T-helper 2 cell treated with Interferon-gamma antibody and Interleukin-4, amounts not matched to agents 5 μg/mL and 100 μg/mL, for 36 hours (primary cell): ENCODE data around the gene SPATA16.
"Not testable (repeated sequence)": the region's sequence is repeated elsewhere in the genome, so short reads cannot be mapped to it uniquely, and the experiment has no call there.

Experiments
- DNase-seq: peaks from one replicate; pipeline ENCODE4 v3.0.0; 2021; ENCODE audit warnings: low spot score
- H3K27ac Mint-ChIP-seq: one replicate; pipeline ENCODE4 v1.8.0; 2021; ENCODE audit warnings: mild to moderate bottlenecking, mixed read lengths
- H3K27me3 Mint-ChIP-seq: one replicate; pipeline ENCODE4 v1.8.0; 2021; ENCODE audit warnings: low read depth, mixed read lengths
- H3K36me3 Mint-ChIP-seq: one replicate; pipeline ENCODE4 v1.8.0; 2021; ENCODE audit warnings: low read depth, mixed read lengths
- H3K4me1 Mint-ChIP-seq: one replicate; pipeline ENCODE4 v1.8.0; 2021; ENCODE audit warnings: low read depth, mixed read lengths
- H3K4me3 Mint-ChIP-seq: one replicate; pipeline ENCODE4 v1.8.0; 2022; ENCODE audit warnings: mild to moderate bottlenecking, moderate library complexity, mixed read lengths
- H3K9me3 Mint-ChIP-seq: one replicate; pipeline ENCODE4 v1.8.0; 2021; ENCODE audit warnings: mixed read lengths

Gene SPATA16

GRCh38 chr3:172981407-172981983 lies 159.5 kb downstream of the SPATA16 start:
- H3K36me3 Mint-ChIP-seq: no peaks in the 10 kb centered on the region
- DNase-seq: no peak
- H3K4me1 Mint-ChIP-seq: no peaks in the 10 kb centered on the region
- H3K27ac Mint-ChIP-seq: no peak overlapping the region
- H3K4me3 Mint-ChIP-seq: no peak overlapping the region
- no peaks in the 10 kb centered on the region for H3K27me3 Mint-ChIP-seq
- no peaks in the 10 kb centered on the region for H3K9me3 Mint-ChIP-seq

GRCh38 chr3:172980849-172981248 lies 160.2 kb downstream of the SPATA16 start:
- H3K9me3 Mint-ChIP-seq: no peaks in the 10 kb centered on the region
- H3K4me1 Mint-ChIP-seq: no peaks in the 10 kb centered on the region
- H3K36me3 Mint-ChIP-seq: no peaks in the 10 kb centered on the region
- H3K27me3 Mint-ChIP-seq: no peaks in the 10 kb centered on the region
- H3K27ac Mint-ChIP-seq: no peak overlapping the region
- no peak overlapping the region for H3K4me3 Mint-ChIP-seq
- DNase-seq: no peak

DNA sequence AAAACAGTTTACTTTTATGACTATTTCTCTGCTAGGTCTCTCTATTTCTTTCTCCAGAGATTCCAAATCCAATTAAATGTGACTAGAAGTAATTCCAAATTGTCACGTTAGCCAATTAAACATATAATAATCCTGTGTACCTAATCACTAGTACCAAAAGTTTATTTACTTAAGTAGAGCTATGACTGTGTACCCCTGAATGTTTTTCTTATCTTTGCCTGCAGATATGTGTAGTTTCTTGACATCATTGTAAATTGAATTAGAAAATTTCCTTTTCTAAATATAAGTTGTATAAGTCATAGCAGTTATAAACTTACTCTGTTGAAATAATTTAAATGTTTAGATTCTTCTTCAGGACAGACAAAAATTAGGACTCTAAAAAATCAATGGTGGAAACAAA lies 163.3 kb downstream of the SPATA16 start:
- H3K4me1 Mint-ChIP-seq: no peaks in the 10 kb centered on the region
- DNase-seq: no peak
- H3K36me3 Mint-ChIP-seq: no peaks in the 10 kb centered on the region
- H3K27ac Mint-ChIP-seq: no peak overlapping the region
- no peaks in the 10 kb centered on the region for H3K27me3 Mint-ChIP-seq
- no peak overlapping the region for H3K4me3 Mint-ChIP-seq
- H3K9me3 Mint-ChIP-seq: no peaks in the 10 kb centered on the region

- Mint-ChIP-seq H3K4me1 (no peaks in the 10 kb centered on the region), H3K36me3 (no peaks in the 10 kb centered on the region), H3K4me3 (no peak overlapping the region), H3K9me3 (no peaks in the 10 kb centered on the region), H3K27me3 (no peaks in the 10 kb centered on the region), H3K27ac (no peak overlapping the region)
- no peak for DNase-seq
Measured at GRCh38 chr3:172974969-172975368, 166.1 kb downstream of the SPATA16 start.

DNA sequence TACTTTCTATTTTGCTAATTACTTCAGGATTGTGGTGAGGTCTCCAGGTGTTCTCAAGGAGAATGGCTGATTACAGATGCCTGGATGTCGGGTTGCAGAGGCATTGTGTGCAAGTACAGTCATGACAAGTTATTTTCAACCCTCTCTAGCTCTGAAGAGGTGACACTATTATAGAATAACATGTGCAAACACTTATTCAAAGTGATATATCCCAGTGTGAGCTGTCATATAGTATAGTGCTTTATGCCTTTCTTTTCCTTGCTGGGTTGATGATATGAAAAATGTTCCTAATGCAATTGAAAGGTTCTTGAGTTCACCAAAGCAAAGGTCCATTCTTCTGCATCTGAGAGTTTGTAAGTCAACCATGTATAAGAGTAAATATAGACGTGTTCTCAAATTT lies 167.2 kb downstream of the SPATA16 start:
- Mint-ChIP-seq H3K4me1 (no peaks in the 10 kb centered on the region), H3K27ac (no peak overlapping the region), H3K9me3 (no peaks in the 10 kb centered on the region), H3K4me3 (no peak overlapping the region), H3K36me3 (no peaks in the 10 kb centered on the region), H3K27me3 (no peaks in the 10 kb centered on the region)
- no peak for DNase-seq

DNA sequence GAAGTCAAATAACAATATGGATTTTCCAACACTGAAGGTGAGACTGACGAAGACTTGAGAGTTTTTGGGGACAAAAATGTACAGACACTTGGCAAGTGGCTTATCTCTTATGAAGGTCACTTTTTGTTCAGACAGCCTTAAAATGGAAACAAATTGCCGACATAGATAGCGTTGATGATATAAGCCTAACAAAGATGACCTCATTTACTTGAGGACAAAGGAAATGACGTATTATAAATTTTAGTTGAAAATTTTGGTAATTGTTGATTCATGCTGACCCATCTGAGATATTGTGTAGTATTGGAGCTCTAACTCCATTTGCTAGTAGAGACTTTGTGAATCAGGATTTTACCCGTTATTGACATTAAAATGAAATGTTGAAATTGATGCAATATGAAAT lies 168.3 kb downstream of the SPATA16 start:
- H3K36me3 Mint-ChIP-seq: no peaks in the 10 kb centered on the region
- H3K4me3 Mint-ChIP-seq: no peak overlapping the region
- H3K27me3 Mint-ChIP-seq: no peaks in the 10 kb centered on the region
- no peak overlapping the region for H3K27ac Mint-ChIP-seq
- no peaks in the 10 kb centered on the region for H3K9me3 Mint-ChIP-seq
- no peaks in the 10 kb centered on the region for H3K4me1 Mint-ChIP-seq
- DNase-seq: no peak

GRCh38 chr3:172972067-172972466 lies 169.0 kb downstream of the SPATA16 start:
- no peaks in the 10 kb centered on the region for H3K36me3 Mint-ChIP-seq
- H3K27ac Mint-ChIP-seq: no peak overlapping the region
- no peaks in the 10 kb centered on the region for H3K27me3 Mint-ChIP-seq
- DNase-seq: no peak
- no peaks in the 10 kb centered on the region for H3K4me1 Mint-ChIP-seq
- H3K4me3 Mint-ChIP-seq: no peak overlapping the region
- H3K9me3 Mint-ChIP-seq: no peaks in the 10 kb centered on the region

GRCh38 chr3:172968646-172969045 lies 172.4 kb downstream of the SPATA16 start:
- Mint-ChIP-seq H3K9me3 (no peaks in the 10 kb centered on the region), H3K36me3 (no peaks in the 10 kb centered on the region), H3K27ac (no peak overlapping the region), H3K4me3 (no peak overlapping the region), H3K4me1 (no peaks in the 10 kb centered on the region), H3K27me3 (no peaks in the 10 kb centered on the region)
- no peak for DNase-seq

- H3K9me3 Mint-ChIP-seq: no peaks in the 10 kb centered on the region
- H3K27me3 Mint-ChIP-seq: no peaks in the 10 kb centered on the region
- no peaks in the 10 kb centered on the region for H3K4me1 Mint-ChIP-seq
- H3K27ac Mint-ChIP-seq: no peak overlapping the region
- DNase-seq: no peak
- no peak overlapping the region for H3K4me3 Mint-ChIP-seq
- no peaks in the 10 kb centered on the region for H3K36me3 Mint-ChIP-seq
Measured at GRCh38 chr3:172965256-172965655, 175.8 kb downstream of the SPATA16 start.

GRCh38 chr3:172960626-172961182 lies 180.3 kb downstream of the SPATA16 start:
- not testable (repeated sequence) for DNase-seq, H3K36me3 Mint-ChIP-seq, H3K27ac Mint-ChIP-seq, H3K4me3 Mint-ChIP-seq, H3K27me3 Mint-ChIP-seq, H3K4me1 Mint-ChIP-seq, H3K9me3 Mint-ChIP-seq

- H3K27ac Mint-ChIP-seq: no peak overlapping the region
- H3K27me3 Mint-ChIP-seq: no peaks in the 10 kb centered on the region
- DNase-seq: no peak
- H3K9me3 Mint-ChIP-seq: no peaks in the 10 kb centered on the region
- no peak overlapping the region for H3K4me3 Mint-ChIP-seq
- H3K36me3 Mint-ChIP-seq: no peaks in the 10 kb centered on the region
- H3K4me1 Mint-ChIP-seq: no peaks in the 10 kb centered on the region
Measured at GRCh38 chr3:172958565-172958964, 182.5 kb downstream of the SPATA16 start.

DNA sequence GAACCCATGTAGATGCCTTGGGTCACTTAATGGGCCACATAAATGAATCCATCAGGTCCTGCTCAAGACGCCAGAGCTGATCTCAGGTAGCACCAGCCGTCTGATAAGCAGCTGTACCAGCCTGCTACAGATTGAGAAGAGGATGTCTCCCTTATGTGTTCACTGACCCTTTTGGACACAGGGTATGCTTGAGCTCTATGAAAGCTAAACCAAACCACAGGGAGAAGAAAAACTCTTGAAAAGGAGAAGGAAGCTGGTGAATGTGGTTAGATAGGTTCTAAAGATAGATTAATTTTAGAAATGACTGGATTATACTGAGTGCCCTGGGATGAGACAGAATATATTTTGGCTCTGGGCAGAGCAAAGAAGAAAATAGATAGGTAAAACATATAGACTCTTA lies 187.5 kb downstream of the SPATA16 start:
- no peaks in the 10 kb centered on the region for H3K27me3 Mint-ChIP-seq
- H3K36me3 Mint-ChIP-seq: no peaks in the 10 kb centered on the region
- no peak overlapping the region for H3K4me3 Mint-ChIP-seq
- no peaks in the 10 kb centered on the region for H3K4me1 Mint-ChIP-seq
- no peaks in the 10 kb centered on the region for H3K9me3 Mint-ChIP-seq
- DNase-seq: no peak
- H3K27ac Mint-ChIP-seq: no peak overlapping the region

DNA sequence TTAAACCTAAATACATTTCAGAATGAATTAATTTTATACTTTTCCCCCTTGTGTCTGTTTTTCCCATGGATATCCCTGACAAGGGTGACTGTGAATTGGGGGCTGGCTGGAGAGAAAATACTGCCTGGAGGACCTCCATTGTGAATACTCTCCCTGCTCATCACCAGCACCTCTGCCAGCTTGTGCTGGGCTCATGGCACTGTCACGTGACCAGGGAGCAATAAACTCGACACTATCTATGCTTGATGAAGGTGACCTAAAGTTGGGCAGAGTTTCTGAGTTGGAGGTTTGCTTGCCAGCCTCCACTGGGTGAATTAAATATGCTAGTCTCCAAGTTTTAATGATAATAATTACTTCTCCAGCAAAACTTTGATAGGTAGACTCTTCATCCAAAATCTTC lies 189.5 kb downstream of the SPATA16 start:
- Mint-ChIP-seq H3K27me3 (no peaks in the 10 kb centered on the region), H3K4me3 (no peak overlapping the region), H3K4me1 (no peaks in the 10 kb centered on the region), H3K27ac (no peak overlapping the region), H3K9me3 (no peaks in the 10 kb centered on the region), H3K36me3 (no peaks in the 10 kb centered on the region)
- DNase-seq: no peak

- DNase-seq: no peak
- Mint-ChIP-seq H3K9me3 (no peaks in the 10 kb centered on the region), H3K36me3 (no peaks in the 10 kb centered on the region), H3K4me3 (no peak overlapping the region), H3K27me3 (no peaks in the 10 kb centered on the region), H3K4me1 (no peaks in the 10 kb centered on the region), H3K27ac (no peak overlapping the region)
Measured at GRCh38 chr3:172946061-172946460, 195.0 kb downstream of the SPATA16 start.

- H3K4me3 Mint-ChIP-seq: no peak overlapping the region
- no peak overlapping the region for H3K27ac Mint-ChIP-seq
- no peaks in the 10 kb centered on the region for H3K4me1 Mint-ChIP-seq
- no peak for DNase-seq
- no peaks in the 10 kb centered on the region for H3K36me3 Mint-ChIP-seq
- no peaks in the 10 kb centered on the region for H3K9me3 Mint-ChIP-seq
- H3K27me3 Mint-ChIP-seq: no peaks in the 10 kb centered on the region
Measured at GRCh38 chr3:172939651-172940293, 201.3 kb downstream of the SPATA16 start.
